Measurements from ENCODE around the gene ARMC6. TPM values are rescaled to one million over a fixed set of nuclear protein-coding genes. Genes with fewer than 3 reads are reported as not detected.
A peak's percentile ranks its signal among the peaks of the same experiment; 100 is the strongest.

ARMC6 gene
- total RNA-seq, 1 experiment from 2014 or later = 51.4 TPM

- intact Hi-C loops (cut with micrococcal nuclease; ENCODE audit: unreplicated experiment) (loop anchor here (10.0 kb wide), 1 partner anchor 72 kb away; the partner anchor contains the start of gene TMEM161A), in situ Hi-C loops (cut with HindIII; ENCODE audit: low pct_unique_long_range_greater_than_20kb, low sequenced_read_pairs) (no loop called here)
- H3K9me3 ChIP-seq (ENCODE audit: control insufficient read depth, insufficient read depth, low read depth, low read length) = no peaks in the 10 kb centered on the region
- no peak for ATAC-seq
- H3K4me3 ChIP-seq (ENCODE audit: low read depth in 2 of 2, low read length in 2 of 2) = peak overlapping the region; percentile 52 to 61
- TF ChIP-seq, protein P1, sequence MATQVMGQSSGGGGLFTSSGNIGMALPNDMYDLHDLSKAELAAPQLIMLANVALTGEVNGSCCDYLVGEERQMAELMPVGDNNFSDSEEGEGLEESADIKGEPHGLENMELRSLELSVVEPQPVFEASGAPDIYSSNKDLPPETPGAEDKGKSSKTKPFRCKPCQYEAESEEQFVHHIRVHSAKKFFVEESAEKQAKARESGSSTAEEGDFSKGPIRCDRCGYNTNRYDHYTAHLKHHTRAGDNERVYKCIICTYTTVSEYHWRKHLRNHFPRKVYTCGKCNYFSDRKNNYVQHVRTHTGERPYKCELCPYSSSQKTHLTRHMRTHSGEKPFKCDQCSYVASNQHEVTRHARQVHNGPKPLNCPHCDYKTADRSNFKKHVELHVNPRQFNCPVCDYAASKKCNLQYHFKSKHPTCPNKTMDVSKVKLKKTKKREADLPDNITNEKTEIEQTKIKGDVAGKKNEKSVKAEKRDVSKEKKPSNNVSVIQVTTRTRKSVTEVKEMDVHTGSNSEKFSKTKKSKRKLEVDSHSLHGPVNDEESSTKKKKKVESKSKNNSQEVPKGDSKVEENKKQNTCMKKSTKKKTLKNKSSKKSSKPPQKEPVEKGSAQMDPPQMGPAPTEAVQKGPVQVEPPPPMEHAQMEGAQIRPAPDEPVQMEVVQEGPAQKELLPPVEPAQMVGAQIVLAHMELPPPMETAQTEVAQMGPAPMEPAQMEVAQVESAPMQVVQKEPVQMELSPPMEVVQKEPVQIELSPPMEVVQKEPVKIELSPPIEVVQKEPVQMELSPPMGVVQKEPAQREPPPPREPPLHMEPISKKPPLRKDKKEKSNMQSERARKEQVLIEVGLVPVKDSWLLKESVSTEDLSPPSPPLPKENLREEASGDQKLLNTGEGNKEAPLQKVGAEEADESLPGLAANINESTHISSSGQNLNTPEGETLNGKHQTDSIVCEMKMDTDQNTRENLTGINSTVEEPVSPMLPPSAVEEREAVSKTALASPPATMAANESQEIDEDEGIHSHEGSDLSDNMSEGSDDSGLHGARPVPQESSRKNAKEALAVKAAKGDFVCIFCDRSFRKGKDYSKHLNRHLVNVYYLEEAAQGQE (IDR thresholded peaks at IDR 0.05; ENCODE audit: insufficient read depth in 1 of 2, low read depth in 2 of 2, low read length in 1 of 2) = no peak
- TF ChIP-seq TCF7L2 (IDR thresholded peaks at IDR 0.05; ENCODE audit: low read depth, low read length) = no peak
- no peak for TF ChIP-seq SIN3A (IDR thresholded peaks at IDR 0.05; ENCODE audit: borderline replicate concordance, insufficient read depth, low read depth, low read length)
- no peak for TF ChIP-seq CTCF (IDR thresholded peaks at IDR 0.05)
- TF ChIP-seq POLR2AphosphoS5 (IDR thresholded peaks at IDR 0.05; ENCODE audit: low read depth, low read length) = no peak; the same call in 1 of the 2 replicates
- no TSS peak for BruUV-seq (replicated peaks)
- CTCF ChIA-PET = interaction anchor here (0.7 kb wide), 1 partner anchor 602 kb away, joined by 4 read pairs; no protein-coding TSS in a partner anchor
- POLR2A ChIA-PET = no interaction called here
- no peak for DNase-seq (ENCODE audit: low read depth, low spot score)
- H3K27ac ChIP-seq (ENCODE audit: low read length) = peak overlapping the region; percentile 78
- H3K4me1 ChIP-seq (ENCODE audit: control insufficient read depth, insufficient read depth, low read length) = peaks cover 15% of the 10 kb centered on the region
- no peaks in the 10 kb centered on the region for H3K27me3 ChIP-seq (ENCODE audit: control insufficient read depth, insufficient read depth, low read length)
- H3K36me3 ChIP-seq (ENCODE audit: control insufficient read depth, insufficient read depth, low read length) = no peaks in the 10 kb centered on the region
Observed at GRCh38 chr19:19062454-19063182, 29.2 kb downstream of the ARMC6 start.

- no peaks in the 10 kb centered on the region for H3K9me3 ChIP-seq (ENCODE audit: control insufficient read depth, insufficient read depth, low read depth, low read length)
- ATAC-seq (peak; percentile 95), DNase-seq (ENCODE audit: low read depth, low spot score) (peak; percentile 95)
- peak within 1 kb of the TSS; percentile 78 for H3K27ac ChIP-seq (ENCODE audit: low read length)
- TF ChIP-seq CTCF (IDR thresholded peaks at IDR 0.05) = no peak
- no peak; the same call in 1 of the 2 replicates for TF ChIP-seq SIN3A (IDR thresholded peaks at IDR 0.05; ENCODE audit: borderline replicate concordance, insufficient read depth, low read depth, low read length)
- peak; percentile 71; the same call in 1 of the 2 replicates for TF ChIP-seq POLR2AphosphoS5 (IDR thresholded peaks at IDR 0.05; ENCODE audit: low read depth, low read length)
- H3K4me3 ChIP-seq (ENCODE audit: low read depth in 2 of 2, low read length in 2 of 2) = peak within 1 kb of the TSS; percentile 52 to 61
- CTCF ChIA-PET = interaction anchor here (0.7 kb wide), 1 partner anchor 603 kb away, joined by 4 read pairs; no protein-coding TSS in a partner anchor
- POLR2A ChIA-PET = no interaction called here
- no TSS peak for BruUV-seq (replicated peaks)
- peaks cover 15% of the 10 kb centered on the region for H3K4me1 ChIP-seq (ENCODE audit: control insufficient read depth, insufficient read depth, low read length)
- H3K27me3 ChIP-seq (ENCODE audit: control insufficient read depth, insufficient read depth, low read length) = no peaks in the 10 kb centered on the region
- no peaks in the 10 kb centered on the region for H3K36me3 ChIP-seq (ENCODE audit: control insufficient read depth, insufficient read depth, low read length)
- intact Hi-C loops (cut with micrococcal nuclease; ENCODE audit: unreplicated experiment) (loop anchor here (10.0 kb wide), 1 partner anchor 71 kb away; the partner anchor contains the start of gene TMEM161A), in situ Hi-C loops (cut with HindIII; ENCODE audit: low pct_unique_long_range_greater_than_20kb, low sequenced_read_pairs) (no loop called here)
Observed at GRCh38 chr19:19063183-19064097, 30.0 kb downstream of the ARMC6 start, which contains the start of gene SLC25A42. Gene SLC25A42 (plus strand): TSS chr19:19063994. CDS start chr19:19096125, 32,131 bp downstream.
